H54 (cell line): ENCODE measurements around the gene CNTNAP2.

Source experiments
- DNase-seq: peaks from one replicate; pipeline ENCODE4 v3.0.0; 2011; ENCODE audit warnings: low spot score, mixed read lengths; ENCODE audit not compliant: insufficient read length
- FAIRE-seq: peaks from 3 replicates; lab custom pipeline; 2011; peaks lifted over from hg19 to GRCh38; lab: Jason Lieb, UNC
- POLR2A ChIP-seq: IDR thresholded peaks from 2 replicates; pipeline ENCODE4 v1.6.1; 2011; ENCODE audit warnings: low read depth, mild to moderate bottlenecking, low read length

Gene CNTNAP2

GRCh38 chr7:146455091-146455655 lies 338.6 kb downstream of the CNTNAP2 start:
- FAIRE-seq: no peak

GRCh38 chr7:146479040-146479439 lies 362.4 kb downstream of the CNTNAP2 start:
- TF ChIP-seq POLR2A: no peak
- FAIRE-seq (no peak), DNase-seq (no peak)

More at GRCh38 chr7:146455091-146455655, 338.6 kb downstream of the CNTNAP2 start:
- no peak for TF ChIP-seq POLR2A
- DNase-seq: no peak

- no peak for TF ChIP-seq POLR2A
- FAIRE-seq (no peak), DNase-seq (no peak)
Measured at GRCh38 chr7:146486519-146486918, 369.9 kb downstream of the CNTNAP2 start.

- FAIRE-seq: no peak
Measured at GRCh38 chr7:146492017-146492416, 375.4 kb downstream of the CNTNAP2 start.

GRCh38 chr7:146494952-146495596 lies 378.5 kb downstream of the CNTNAP2 start:
- DNase-seq: no peak
- no peak for FAIRE-seq
- no peak for TF ChIP-seq POLR2A

More at GRCh38 chr7:146492017-146492416, 375.4 kb downstream of the CNTNAP2 start:
- TF ChIP-seq POLR2A: no peak
- DNase-seq: no peak

GRCh38 chr7:146496657-146497056 lies 380.1 kb downstream of the CNTNAP2 start:
- FAIRE-seq (no peak), DNase-seq (no peak)
- TF ChIP-seq POLR2A: no peak

GRCh38 chr7:146499970-146500369 lies 383.4 kb downstream of the CNTNAP2 start:
- DNase-seq (no peak), FAIRE-seq (no peak)
- no peak for TF ChIP-seq POLR2A

GRCh38 chr7:146503844-146504243 lies 387.2 kb downstream of the CNTNAP2 start:
- FAIRE-seq (no peak), DNase-seq (no peak)
- no peak for TF ChIP-seq POLR2A

- no peak for FAIRE-seq
Measured at GRCh38 chr7:146510088-146510680, 393.6 kb downstream of the CNTNAP2 start.

GRCh38 chr7:146514304-146514703 lies 397.7 kb downstream of the CNTNAP2 start:
- TF ChIP-seq POLR2A: no peak
- FAIRE-seq: no peak
- DNase-seq: no peak

More at GRCh38 chr7:146510088-146510680, 393.6 kb downstream of the CNTNAP2 start:
- TF ChIP-seq POLR2A: no peak
- no peak for DNase-seq

- TF ChIP-seq POLR2A: no peak
- DNase-seq (no peak), FAIRE-seq (no peak)
Measured at GRCh38 chr7:146528581-146528980, 412.0 kb downstream of the CNTNAP2 start.

- DNase-seq: no peak
- TF ChIP-seq POLR2A: no peak
- no peak for FAIRE-seq
Measured at GRCh38 chr7:146539836-146540235, 423.2 kb downstream of the CNTNAP2 start.

GRCh38 chr7:146542101-146542500 lies 425.5 kb downstream of the CNTNAP2 start:
- TF ChIP-seq POLR2A: no peak
- FAIRE-seq: no peak

GRCh38 chr7:146544748-146545147 lies 428.1 kb downstream of the CNTNAP2 start:
- no peak for DNase-seq
- FAIRE-seq: no peak
- TF ChIP-seq POLR2A: no peak

More at GRCh38 chr7:146542101-146542500, 425.5 kb downstream of the CNTNAP2 start:
- no peak for DNase-seq

- DNase-seq (no peak), FAIRE-seq (no peak)
- no peak for TF ChIP-seq POLR2A
Measured at GRCh38 chr7:146548816-146549215, 432.2 kb downstream of the CNTNAP2 start.

GRCh38 chr7:146554556-146554955 lies 438.0 kb downstream of the CNTNAP2 start:
- TF ChIP-seq POLR2A: no peak
- DNase-seq: no peak
- no peak for FAIRE-seq
